ENCODE data around the gene CLPSL2.
A peak's percentile ranks its signal among the peaks of the same experiment; 100 is the strongest.

The CLPSL2 gene

DNA sequence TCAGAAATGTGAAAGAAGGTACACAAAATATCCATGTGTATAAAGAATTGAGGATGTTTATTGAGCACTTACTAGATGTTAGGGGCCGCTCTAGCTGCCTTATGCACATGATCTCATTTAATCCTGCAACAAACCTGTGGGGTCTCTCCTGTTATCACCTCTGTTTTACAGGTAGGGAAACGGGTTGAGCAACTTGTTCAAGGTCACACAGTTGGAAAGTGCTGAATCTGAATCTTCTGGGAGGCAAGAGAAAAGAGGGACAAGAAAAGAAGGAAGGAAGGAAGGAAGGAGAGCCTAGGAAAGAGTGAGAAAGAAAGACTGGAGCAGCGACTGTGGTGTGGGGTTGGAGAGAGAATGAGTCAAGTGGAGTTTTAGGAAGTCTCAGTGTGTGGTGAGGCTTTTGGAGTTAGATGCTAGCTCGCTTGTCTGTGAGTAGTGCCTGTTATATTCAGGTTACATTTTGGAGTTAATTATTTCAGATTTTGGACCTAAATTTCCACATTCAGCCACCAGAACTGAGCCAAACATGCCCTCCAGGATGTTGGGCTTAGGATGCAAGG is 12.1 kb downstream of the CLPSL2 start:
- DNase-seq, result no peak

DNA sequence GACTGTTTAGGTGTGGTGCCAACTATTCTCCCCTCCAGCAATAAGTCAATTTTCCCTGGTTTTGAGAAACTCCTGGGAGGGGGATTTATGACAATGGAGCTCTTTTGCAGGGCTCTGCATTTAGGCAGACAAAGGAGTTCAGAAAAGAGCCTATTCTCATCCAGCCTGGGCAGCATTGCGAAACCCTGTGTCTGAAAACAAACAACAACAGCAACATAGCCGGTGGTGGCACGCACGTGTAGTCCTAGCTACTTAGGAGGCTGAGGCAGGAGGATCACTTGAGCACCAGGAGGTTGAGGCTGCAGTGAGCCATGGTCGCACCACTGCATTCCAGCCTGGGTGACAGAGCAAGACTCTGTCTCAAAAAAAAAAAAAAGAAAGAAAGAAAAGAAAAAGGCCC is 14.3 kb downstream of the CLPSL2 start:
- no peak for DNase-seq

DNA sequence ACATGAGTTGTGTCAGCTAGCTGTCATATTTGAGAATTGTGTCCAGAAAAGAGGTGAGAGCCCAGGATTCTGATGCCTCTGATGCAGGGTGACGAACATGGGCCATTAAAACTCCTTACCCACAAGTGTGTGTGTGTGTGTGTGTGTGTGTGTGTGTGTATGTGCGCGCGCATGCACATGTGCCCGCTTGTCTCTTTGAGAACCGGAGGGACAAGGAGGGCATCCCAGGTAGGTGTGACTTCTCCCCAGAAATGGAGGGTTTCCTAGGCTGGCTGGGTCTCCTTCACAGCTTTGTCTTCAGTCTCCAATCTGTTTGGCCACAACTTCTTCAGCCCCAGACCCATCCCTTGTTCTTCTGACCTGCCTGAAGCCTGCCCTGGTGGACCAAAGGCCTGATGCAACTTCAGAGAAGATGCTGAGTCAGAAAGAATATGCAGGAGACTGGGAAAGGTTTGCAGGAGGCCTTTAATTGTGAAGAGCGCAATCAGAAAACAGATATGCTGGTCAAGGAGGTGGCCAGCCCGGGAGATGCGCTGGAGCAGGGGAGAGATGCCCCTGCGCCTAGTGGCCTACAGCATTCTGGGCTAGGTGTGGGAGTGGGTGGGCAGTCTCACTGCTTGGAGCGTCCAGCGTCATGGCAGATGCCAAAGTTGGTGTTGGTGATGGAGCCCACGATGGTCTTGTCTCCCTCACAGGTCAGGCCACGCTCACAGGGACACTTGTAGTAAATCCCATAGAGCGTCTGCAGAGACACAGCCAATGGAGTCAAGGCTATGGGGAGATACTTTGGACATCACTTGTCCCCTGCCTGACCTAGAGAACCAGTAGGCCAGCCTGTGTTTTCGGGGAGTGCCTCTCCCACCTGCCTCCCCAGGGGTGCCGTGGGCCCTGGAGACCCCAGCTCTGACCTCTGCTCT is 18.4 kb downstream of the CLPSL2 start:
- DNase-seq, result no peak

DNA sequence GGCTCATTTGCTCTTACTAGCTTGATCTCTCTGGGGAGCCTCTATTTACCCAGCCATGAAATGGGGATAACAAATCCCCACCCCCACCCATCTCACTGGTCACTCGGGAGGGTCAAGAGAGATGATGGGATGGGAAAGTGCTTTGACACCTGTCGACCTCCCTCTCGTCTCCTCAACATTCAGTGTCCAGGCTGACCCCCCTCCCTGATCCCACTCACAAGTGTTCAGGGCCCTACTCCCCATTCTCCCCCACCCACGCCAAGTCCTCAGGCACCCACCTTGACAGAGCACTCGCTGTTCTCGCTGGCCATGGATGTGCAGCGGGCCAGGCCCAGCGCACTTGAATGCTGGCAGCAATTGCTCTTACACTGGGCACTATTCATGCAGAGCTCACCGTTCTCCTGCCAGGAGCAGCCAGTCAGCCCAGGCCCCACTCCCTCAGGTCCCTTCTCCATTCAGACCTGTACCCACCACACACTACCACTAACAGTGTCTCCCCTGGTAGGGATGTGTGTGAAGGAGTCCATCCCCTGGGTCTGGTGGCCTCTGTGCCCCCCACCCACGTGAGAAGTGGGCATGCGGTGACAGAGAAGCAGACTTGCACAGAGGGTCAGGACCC is 19.2 kb downstream of the CLPSL2 start:
- no peak for DNase-seq

DNA sequence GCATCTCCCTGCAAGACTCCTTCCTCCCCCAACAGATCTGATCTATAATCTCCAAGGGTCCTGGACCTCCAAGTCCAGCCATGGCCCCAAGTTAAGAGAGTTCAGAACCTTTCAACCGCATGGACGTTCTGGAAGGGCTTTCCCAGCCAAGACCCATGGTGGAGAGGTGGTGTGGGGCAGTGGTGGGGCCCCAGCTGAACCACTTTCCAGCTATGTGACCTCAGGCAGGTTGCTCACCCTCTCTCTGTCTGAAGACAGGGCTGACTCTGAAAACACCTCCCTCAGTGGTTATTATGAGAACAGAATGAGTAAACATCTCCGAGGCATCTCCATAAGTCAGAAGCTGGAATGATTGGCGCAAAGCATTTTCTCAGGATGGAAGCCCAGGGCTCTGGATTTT is 19.8 kb downstream of the CLPSL2 start:
- no peak for DNase-seq

DNA sequence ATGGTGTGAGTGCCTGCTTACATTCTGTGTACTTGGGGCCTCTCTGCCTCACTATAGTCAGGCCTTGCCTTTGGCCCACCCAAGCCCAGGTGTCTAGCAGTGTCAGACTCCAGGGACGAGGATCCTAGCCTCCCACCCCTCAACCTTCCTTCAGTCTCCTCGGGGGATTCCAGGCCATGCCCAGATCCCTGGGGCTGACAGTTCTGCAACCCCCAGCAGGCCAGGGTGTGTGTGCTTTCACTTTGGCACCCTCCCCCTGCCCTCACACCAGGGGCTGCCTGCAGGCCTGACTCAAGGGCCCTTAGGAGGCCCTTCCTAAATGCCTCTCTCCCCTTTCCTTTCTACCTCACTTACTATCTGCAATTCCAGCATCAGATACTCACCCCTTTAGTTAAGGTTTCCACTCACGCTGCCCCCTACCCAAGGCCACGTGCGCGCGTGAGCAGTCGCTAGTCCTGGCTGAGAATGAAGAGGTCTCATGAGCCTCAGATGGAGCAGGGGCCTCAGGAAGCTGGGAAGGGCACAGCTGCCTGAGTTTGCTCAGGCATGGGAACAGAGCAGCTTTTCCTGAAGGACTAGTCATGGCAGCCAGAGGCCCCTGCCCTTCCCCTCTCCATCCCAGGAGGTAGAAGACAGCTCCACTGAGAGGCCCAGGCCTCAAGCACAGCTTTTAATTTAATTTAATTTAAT is 21.6 kb downstream of the CLPSL2 start:
- no peak for DNase-seq

DNA sequence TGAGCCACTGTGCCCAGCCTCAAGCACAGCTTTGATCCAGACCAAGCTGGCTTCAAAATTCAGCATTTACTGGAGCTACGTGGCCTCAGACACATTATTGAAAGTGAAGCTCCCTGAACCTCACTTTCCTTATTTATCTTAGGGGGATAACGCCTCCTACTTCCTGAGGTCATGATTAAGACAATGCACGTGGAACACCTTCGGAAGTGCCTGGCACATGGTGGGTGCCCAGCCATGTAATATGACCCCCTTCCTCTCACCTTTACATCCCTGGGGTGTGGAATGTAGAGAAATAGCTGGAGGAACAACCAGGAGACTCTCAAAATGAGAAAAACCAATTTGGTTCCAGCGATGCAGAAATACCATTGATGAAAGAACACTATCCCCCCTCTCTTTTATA is 22.3 kb downstream of the CLPSL2 start:
- no peak for DNase-seq

DNA sequence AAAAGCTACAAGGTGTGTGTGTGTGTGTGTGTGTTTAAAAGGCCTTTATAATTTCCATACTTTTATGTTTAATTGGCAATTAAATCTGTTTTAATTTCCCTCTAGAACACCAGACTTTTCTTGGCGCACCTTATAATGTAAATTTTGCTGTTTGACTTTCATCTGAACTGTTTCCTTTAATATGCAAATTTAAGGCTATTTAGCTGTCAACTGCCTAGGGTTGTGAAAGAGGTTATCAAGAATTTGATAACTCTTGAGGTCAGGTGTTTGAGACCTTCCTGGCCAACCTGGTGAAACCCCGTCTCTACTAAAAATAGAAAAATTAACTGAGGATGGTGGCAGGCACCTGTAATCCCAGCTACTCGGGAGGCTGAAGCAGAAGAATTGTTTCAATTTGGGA is 24.8 kb downstream of the CLPSL2 start:
- no peak for DNase-seq

DNA sequence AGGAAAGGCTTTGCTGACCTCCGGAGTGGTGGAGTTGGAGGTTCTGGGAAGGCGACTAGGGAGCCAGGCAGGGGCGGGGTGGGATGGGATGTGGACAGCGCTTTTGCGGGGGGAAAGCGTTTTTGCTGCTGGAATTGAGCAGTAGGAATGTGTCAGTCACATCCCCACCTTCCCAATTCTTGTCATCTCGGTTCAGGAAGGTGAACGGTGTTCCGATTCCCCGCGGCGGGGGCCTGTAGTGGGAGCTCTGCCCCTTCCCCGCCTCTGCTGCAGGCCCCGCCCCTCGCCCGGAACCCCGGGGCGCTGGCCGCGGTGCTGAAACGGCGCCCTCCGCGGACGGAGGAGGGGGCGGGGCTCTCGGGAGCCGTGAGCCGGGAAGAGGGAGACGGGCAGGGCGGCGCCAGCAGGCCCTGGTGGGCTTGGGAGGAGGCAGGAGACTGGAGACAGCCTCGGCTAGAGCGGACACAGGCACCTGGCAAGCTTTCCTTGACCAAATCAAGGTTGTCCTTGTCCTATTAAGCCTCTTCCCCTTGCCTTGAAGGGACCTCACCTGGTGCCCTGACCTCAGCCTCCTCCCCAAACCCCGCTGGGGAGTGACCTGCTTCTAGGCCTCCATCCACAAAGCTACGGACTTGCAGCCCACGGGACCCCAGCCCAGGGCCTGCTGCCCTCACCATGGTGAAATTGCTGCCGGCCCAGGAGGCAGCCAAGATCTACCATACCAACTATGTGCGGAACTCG is 28.8 kb downstream of the CLPSL2 start, which contains the start of gene LHFPL5:
LHFPL5 (plus strand) TSS at position 357 of the 741 bp plus-strand sequence; CDS start at position 676, 319 bp downstream.
- peak; percentile 37 to 62 for DNase-seq

DNA sequence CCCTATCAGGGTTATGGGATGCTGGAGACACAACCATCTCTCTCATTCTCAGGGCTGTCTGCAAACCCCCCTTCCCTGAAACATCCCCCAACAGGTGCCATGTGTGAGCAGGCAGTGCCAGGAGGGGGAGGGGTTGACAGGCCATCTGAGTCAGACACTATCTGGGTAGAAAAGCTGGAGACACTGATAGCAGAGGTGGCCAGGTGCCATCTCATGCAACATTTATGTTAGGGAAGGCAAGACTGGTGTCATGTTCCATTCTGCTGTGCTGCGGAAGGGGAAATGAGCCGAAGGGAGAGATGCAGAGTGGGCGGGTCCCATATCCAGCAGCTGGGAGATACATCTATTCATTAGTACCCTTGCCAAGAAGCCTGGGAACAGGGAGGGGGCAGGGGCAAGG is 32.3 kb downstream of the CLPSL2 start:
- no peak for DNase-seq

DNA sequence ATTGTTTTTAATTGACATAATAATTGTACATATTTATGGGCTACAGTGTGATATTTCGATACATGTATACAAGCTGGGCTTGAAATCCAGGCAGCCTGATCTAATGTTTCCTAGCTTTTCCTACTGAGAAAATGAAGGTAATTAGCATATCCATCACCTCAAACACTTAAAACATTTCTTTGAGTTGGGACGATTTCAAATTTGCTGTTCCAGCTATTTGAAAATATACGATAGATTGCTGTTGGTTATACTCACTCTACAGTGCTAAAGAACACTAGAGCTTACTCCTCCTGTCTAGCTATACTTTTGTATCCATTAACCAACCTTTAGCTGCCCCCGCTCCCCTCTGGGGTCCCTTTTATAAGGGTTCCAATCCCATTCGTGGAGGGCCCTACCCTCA is 33.4 kb downstream of the CLPSL2 start:
- no peak for DNase-seq

DNA sequence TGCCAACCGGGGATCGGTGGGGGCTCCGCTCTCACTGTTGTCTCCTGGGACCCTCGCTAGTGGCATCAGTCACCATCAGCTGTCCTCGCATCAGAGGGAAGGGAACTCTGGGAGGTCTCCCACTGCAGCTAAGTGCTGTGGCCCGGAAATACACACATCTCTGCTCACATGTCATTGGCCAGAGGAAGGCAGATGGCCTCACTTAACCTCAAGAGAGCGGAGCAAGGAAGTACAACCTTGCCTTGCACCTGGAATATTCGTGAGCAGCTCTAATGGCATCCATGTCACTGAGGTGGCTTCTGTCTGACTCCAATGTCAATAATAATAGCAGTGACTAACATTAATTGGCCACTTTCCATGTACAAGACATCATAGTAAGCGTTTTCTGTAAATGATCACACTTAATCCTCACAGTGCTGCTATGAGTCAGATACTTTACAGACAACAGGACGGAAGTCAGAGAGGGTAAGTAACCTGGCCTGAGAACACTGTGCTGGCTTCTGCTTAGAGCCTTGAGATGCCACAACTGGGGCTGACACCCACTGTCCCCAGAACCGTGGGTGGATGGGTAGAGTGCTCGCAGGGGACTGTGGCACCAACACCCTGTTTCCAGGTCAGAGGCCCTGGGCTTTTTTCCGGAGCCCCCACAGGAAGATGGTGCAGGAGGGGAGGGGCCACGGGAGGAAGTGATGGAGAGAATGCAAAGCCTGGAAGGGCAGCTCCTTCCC is 34.7 kb downstream of the CLPSL2 start:
- DNase-seq, result no peak

DNA sequence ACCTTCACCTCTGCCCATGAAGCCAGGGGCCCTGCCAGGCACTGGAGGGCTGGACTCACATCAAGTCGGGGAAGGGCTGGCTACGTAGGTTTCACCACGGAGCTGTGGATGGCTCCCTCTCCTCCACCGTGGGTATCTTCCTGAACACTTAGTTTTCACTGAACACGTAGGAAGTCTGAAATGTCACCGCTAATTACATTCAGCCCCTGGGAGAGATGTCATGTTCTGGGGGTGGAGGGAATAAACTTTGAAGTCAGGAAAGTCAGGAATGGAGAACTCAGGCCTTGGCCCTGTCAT is 35.2 kb downstream of the CLPSL2 start:
- no peak for DNase-seq

DNA sequence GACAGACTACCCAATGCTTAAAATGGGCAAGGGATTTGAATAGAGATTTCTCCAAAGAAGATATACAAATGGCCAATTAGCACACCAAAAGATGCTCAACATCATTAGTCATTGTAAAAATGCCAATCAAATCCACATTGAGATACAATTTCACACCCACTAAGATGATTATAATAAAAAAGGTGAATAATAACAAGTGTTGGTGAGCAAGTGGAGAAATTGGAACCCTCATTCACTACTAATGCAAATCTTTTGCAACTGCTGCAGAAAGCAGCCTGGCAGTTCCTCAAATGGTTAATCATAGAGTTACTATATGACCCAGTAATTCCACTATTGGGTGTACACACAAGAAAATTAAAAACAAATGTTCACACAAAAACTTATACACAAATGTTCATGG is 41.1 kb downstream of the CLPSL2 start:
- DNase-seq, result no peak

DNA sequence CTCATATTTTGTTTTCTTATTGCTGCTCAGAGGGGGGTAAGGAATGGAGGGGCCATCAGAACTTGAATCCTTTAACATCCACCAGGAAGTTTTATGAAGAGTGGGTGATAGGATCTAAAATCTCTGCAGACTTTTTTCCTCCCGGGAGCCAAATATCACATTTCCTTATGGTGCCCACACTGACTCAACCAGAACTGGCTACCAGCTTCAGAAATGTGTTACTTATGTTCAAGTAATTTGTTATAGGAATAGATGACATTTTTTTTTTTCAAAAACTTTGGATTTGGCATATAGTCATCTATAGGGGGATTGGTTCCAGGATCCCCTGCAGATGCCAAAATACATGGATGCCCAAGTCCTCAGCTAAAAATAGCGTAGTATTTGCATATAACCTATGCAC is 47.2 kb downstream of the CLPSL2 start:
- no peak for DNase-seq

DNA sequence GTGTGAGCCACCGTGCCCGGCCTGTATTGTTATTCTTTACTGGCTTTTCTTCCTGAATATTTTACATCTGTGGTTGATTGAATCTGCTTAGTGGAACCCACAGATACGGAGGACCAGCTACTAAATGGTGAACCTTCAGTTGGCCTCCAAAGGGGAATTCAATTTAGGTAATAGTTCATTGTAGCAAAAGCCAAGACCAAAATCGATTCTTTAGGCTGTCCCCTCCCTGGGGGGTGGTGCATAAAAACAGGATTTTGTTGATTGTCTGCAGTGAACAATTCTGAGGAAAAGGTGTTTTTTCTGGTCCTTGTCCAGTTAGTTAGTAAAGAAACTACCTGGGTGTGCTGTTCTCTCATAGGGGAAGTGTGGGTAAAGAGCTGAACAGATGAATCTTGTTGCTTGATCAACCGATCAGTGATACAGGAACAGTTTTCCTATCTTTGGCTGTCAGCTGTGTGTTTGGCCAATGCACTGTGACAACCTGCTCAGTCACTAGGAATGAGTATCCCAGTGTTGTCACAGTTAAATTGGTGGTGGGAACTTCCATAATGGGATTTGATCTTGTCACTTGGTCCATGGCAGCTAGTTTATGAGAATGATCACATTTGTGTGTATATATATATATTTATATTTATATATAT is 48.3 kb downstream of the CLPSL2 start:
- no peak for DNase-seq
